Measurements from ENCODE around the gene E2F2.

- TF ChIP-seq POLR2AphosphoS5 (IDR thresholded peaks at IDR 0.05; ENCODE audit: low read depth, low read length) (no peak), POLR2A (IDR thresholded peaks at IDR 0.05; ENCODE audit: low read depth, low read length) (no peak)
Measured at GRCh38 chr1:23573574-23574182, 42.6 kb upstream of the E2F2 start.
